K562 (cell line): Measurements from ENCODE around the gene CASP5. TPM values are rescaled to one million over a fixed set of nuclear protein-coding genes. Genes with fewer than 3 reads are reported as not detected.

Experiments used
- ATAC-seq: fragments of 200-7000 bp; cut with Tn5 transposase; 3 replicates; pipeline ENCODE4 v1.9.1; 2020; ENCODE audit warnings: moderate library complexity
- BruUV-seq: library from RNA; stranded (reverse); fragments of 400-500 nt; replicated peaks from 2 replicates; lab custom pipeline; 2021; lab: Mats Ljungman, UMichigan
- CTCF ChIA-PET: fragments of 300-600 bp; formaldehyde crosslinking; extraction: SDS; loops from one replicate; lab custom pipeline; 2021; ENCODE audit warnings: low intra/inter-chr PET ratio; lab: Yijun Ruan, JAX
- POLR2A ChIA-PET: fragments of 300-600, 350-650 bp; sonication (Branson Sonifier 250); formaldehyde crosslinking; extraction: SDS; loops from one replicate; lab custom pipeline; 2021; ENCODE audit warnings: antibody characterized with exemption, inconsistent platforms; lab: Yijun Ruan, JAX
- DNase-seq, 4 experiments: peaks; one replicate each; pipeline versions ENCODE4 v3.0.0 to v3.0.0-alpha.2; 2011 to 2018; ENCODE audit warnings: low spot score in 3 of 4, mixed read lengths in 3 of 4; ENCODE audit errors: extremely low read depth in 1 of 4
- FAIRE-seq: peaks from 2 replicates; lab custom pipeline; 2011; peaks lifted over from hg19 to GRCh38; lab: Jason Lieb, UNC
- H2AFZ ChIP-seq: 2 replicates; pipeline ENCODE4 v1.6.0; 2011; ENCODE audit warnings: low read depth, low read length, control low read depth, inconsistent platforms
- H3K27ac ChIP-seq: fragments of 200-600 bp; 3 replicates; pipeline ENCODE4 v1.8.0; 2011; ENCODE audit warnings: low read depth, mild to moderate bottlenecking, control low read depth, inconsistent platforms, low read length, moderate library complexity, mixed read lengths; ENCODE audit errors: extremely low read depth
- H3K27me3 ChIP-seq, 2 experiments: fragments of 300-600 bp in 1 of 2; 2 replicates in 1 of 2; 3 replicates in 1 of 2; pipeline versions ENCODE4 v1.6.0 to v1.8.0; 2011; ENCODE audit warnings: inconsistent platforms in 2 of 2, low read length in 2 of 2, mild to moderate bottlenecking in 1 of 2, mixed read lengths in 1 of 2, moderate library complexity in 1 of 2; ENCODE audit not compliant: control insufficient read depth in 2 of 2, insufficient read depth in 2 of 2
- H3K36me3 ChIP-seq: fragments of 300-600 bp; 3 replicates; pipeline ENCODE4 v1.8.0; 2011; ENCODE audit warnings: mild to moderate bottlenecking, low read length, inconsistent platforms; ENCODE audit not compliant: control insufficient read depth, insufficient read depth
- H3K4me1 ChIP-seq, 2 experiments: fragments of 200-600 bp in 1 of 2; replicated peaks in 1 of 2; 2 replicates in 1 of 2; 3 replicates in 1 of 2; pipeline versions ENCODE4 v1.5.1 to v1.8.0; 2011; ENCODE audit warnings: inconsistent platforms in 2 of 2, low read length in 2 of 2, mild to moderate bottlenecking in 1 of 2, mixed read lengths in 1 of 2, moderate library complexity in 1 of 2; ENCODE audit not compliant: control insufficient read depth in 2 of 2, insufficient read depth in 2 of 2
- H3K4me2 ChIP-seq: 2 replicates; pipeline ENCODE4 v1.6.1; 2011; ENCODE audit warnings: low read length, control low read depth, inconsistent platforms, mixed read lengths; ENCODE audit not compliant: insufficient read depth
- H3K4me3 ChIP-seq: fragments of 200-600 bp; sonication (generic), shearing (Covaris generic); 2 replicates; pipeline ENCODE4 v1.5.1; 2016; ENCODE audit warnings: control low read depth, inconsistent platforms
- H3K79me2 ChIP-seq: fragments of 200-600 bp; 3 replicates; pipeline ENCODE4 v1.8.0; 2011; ENCODE audit warnings: low read length, inconsistent platforms; ENCODE audit not compliant: control insufficient read depth, insufficient read depth
- H3K9ac ChIP-seq, 2 experiments: 2 replicates each; pipeline versions ENCODE4 v1.6.0 to v1.6.1; 2011; ENCODE audit warnings: low read depth in 2 of 2, low read length in 2 of 2, control low read depth in 1 of 2, inconsistent platforms in 1 of 2, mild to moderate bottlenecking in 1 of 2, mixed read lengths in 1 of 2; ENCODE audit not compliant: insufficient read depth in 1 of 2
- H3K9me1 ChIP-seq: one replicate; pipeline ENCODE4 v1.6.0; 2011; ENCODE audit warnings: inconsistent platforms, mild to moderate bottlenecking, low read length, moderate library complexity; ENCODE audit not compliant: control insufficient read depth, insufficient read depth
- H3K9me3 ChIP-seq: replicated peaks from 2 replicates; pipeline ENCODE4 v1.5.1; 2011; ENCODE audit warnings: low read depth, low read length, inconsistent platforms; ENCODE audit not compliant: control insufficient read depth, insufficient read depth
- H4K20me1 ChIP-seq: replicated peaks from 2 replicates; pipeline ENCODE4 v1.6.1; 2011; ENCODE audit warnings: low read length, inconsistent platforms, mixed read lengths; ENCODE audit not compliant: control insufficient read depth, insufficient read depth
- BRF1 ChIP-seq: IDR thresholded peaks from 3 replicates; pipeline ENCODE4 v1.6.1; 2011; ENCODE audit warnings: borderline replicate concordance, mild to moderate bottlenecking; ENCODE audit not compliant: insufficient read length; ENCODE audit errors: extremely low read depth
- HDAC6 ChIP-seq: IDR thresholded peaks from 2 replicates; pipeline ENCODE4 v1.6.1; 2012; ENCODE audit warnings: low read depth, mild to moderate bottlenecking, control low read depth, inconsistent platforms, low read length, moderate library complexity
- HNRNPK ChIP-seq: fragments of 200-400 bp; formaldehyde crosslinking; IDR thresholded peaks from one replicate; pipeline ENCODE4 v1.6.1; 2018; ENCODE audit warnings: mild to moderate bottlenecking, low read depth, low read length; ENCODE audit not compliant: poor library complexity, severe bottlenecking
- U2AF1 ChIP-seq: fragments of 200-400 bp; formaldehyde crosslinking; optimal IDR thresholded peaks from 2 replicates; pipeline ENCODE3; 2017; ENCODE audit warnings: mild to moderate bottlenecking, low read depth, low read length, moderate library complexity
- XRCC5 ChIP-seq: fragments of 200-400 bp; formaldehyde crosslinking; IDR thresholded peaks from 2 replicates; pipeline ENCODE4 v1.6.1; 2017; ENCODE audit warnings: low read depth, mild to moderate bottlenecking, low read length
- ZNF146 ChIP-seq: IDR thresholded peaks from one replicate; pipeline ENCODE4 v1.6.1; 2018; ENCODE audit warnings: missing compliant biosample characterization; ENCODE audit not compliant: unreplicated experiment
- WGBS: fragments of 100-300 bp; shearing (Covaris generic); methylation state at CpG from one replicate; pipeline ENCODE4 v1.1.6; 2016; ENCODE audit warnings: low coverage, mixed read lengths; ENCODE audit not compliant: insufficient coverage; ENCODE audit errors: missing lambda C conversion rate; 5-methylcytosine and 5-hydroxymethylcytosine counted together
- in situ Hi-C: fragments of 300-500 bp; cut with MboI; formaldehyde crosslinking; loops from 4 replicates; pipeline ENCODE4 v1.15.0; 2018; ENCODE audit warnings: inconsistent platforms, mixed read lengths
- intact Hi-C: fragments of 100-400 bp; cut with micrococcal nuclease; formaldehyde crosslinking; loops from 2 replicates; pipeline ENCODE4 v1.14.2; 2022
- polyA plus RNA-seq, 8 experiments: library from polyadenylated mRNA; depleted of rRNA in 4 of 8; stranded (reverse) in 5 of 8; unstranded in 3 of 8; fragments of >200 nt; fragmentation: Nextera tagmentation in 2 of 8; fragmentation: Illumina TruSeq in 1 of 8; extraction: Ambion mirVana in 2 of 8; extraction: Trizol in 1 of 8; gene quantifications; 2 replicates each; pipeline versions ENCODE4 v1.2.1 to v1.2.3, GENCODE V29; 2011 to 2014; ENCODE audit warnings: inconsistent platforms in 1 of 8, missing spikeins in 1 of 8
- total RNA-seq, 7 experiments: library from RNA; depleted of rRNA in 6 of 7; stranded (reverse); fragments of >200 nt in 6 of 7; fragmentation: Illumina TruSeq in 2 of 7; extraction: Trizol in 2 of 7; gene quantifications; 2 replicates each; pipeline versions ENCODE4 v1.2.1 to v1.2.3, GENCODE V29; 2011 to 2021; ENCODE audit warnings: low replicate concordance in 1 of 7
- TF ChIP-seq, protein P1 (sequence below), 2 experiments: fragments of 200-800 bp in 1 of 2; sonication (Bioruptor generic) in 1 of 2; sonication (generic) in 1 of 2; formaldehyde crosslinking in 1 of 2; IDR thresholded peaks in 1 of 2; conservative IDR thresholded peaks in 1 of 2; 2 replicates each; pipeline versions ENCODE4 v1.5.0 to v1.6.1; 2016 to 2020; ENCODE audit warnings: missing compliant biosample characterization in 1 of 2, missing genetic modification characterization in 1 of 2, missing genetic modification reagents in 1 of 2

Gene CASP5
- total and polyA plus RNA-seq, 9 of the 15 experiments (the other 6 are each of a cell fraction or from before 2014, with no cell fraction given): not detected

DNA sequence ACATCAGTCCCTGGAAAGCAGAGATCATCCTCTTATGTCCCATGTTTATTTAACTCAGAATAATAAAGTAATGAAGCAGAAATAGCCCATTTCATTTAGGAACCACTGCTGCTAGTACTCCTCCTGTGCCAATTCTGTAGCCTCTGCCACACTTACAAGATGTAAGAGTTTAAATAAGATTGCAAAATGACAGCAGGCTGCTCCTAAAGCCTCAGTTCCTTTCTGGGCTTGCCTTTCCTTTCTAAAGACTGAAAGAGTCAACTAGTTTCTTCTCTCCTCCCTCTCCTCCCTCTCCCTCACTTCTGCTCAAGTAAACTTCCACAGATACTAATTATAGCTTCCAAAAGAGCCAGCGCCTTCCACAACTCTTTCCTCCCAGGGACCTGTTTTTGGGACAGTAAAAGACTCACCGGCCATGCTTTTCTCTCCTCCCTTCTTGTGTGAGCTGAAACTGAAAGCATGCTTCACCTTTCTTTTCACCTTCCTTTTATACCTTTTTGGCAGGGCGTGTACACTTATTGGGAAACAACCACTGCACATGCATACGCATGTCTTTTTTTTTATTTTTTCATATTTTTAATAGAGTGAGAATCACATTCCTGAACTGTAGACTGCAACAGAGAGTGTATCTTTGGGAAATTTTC lies 48.2 kb upstream of the CASP5 start:
- ATAC-seq: no peak
- no TSS peak for BruUV-seq

More for the DNA sequence above, 48.2 kb upstream of the CASP5 start:
- no peak for FAIRE-seq
- DNase-seq: no peak
- H3K36me3 ChIP-seq: no peaks in the 10 kb centered on the region
- no peaks in the 10 kb centered on the region for H3K9me1 ChIP-seq
- in situ Hi-C loops: no loop called here
- CTCF ChIA-PET: no interaction called here
- H3K27ac ChIP-seq: no peak overlapping the region
- H3K27me3 ChIP-seq: no peaks in the 10 kb centered on the region
- no peak overlapping the region for H3K4me3 ChIP-seq
- H3K79me2 ChIP-seq: no peaks in the 10 kb centered on the region
- POLR2A ChIA-PET: no interaction called here
- 0% methylated on average over 4 of the region's 4 CpGs for WGBS
- H2AFZ ChIP-seq: no peak overlapping the region
- no peak overlapping the region for H3K4me2 ChIP-seq
- no peaks in the 10 kb centered on the region for H3K4me1 ChIP-seq
- H4K20me1 ChIP-seq: no peaks in the 10 kb centered on the region
- intact Hi-C loops: no loop called here
- TF ChIP-seq U2AF1: no peak
- TF ChIP-seq ZNF146: no peak
- TF ChIP-seq HDAC6: no peak
- no peak for TF ChIP-seq HNRNPK
- TF ChIP-seq, protein P1, sequence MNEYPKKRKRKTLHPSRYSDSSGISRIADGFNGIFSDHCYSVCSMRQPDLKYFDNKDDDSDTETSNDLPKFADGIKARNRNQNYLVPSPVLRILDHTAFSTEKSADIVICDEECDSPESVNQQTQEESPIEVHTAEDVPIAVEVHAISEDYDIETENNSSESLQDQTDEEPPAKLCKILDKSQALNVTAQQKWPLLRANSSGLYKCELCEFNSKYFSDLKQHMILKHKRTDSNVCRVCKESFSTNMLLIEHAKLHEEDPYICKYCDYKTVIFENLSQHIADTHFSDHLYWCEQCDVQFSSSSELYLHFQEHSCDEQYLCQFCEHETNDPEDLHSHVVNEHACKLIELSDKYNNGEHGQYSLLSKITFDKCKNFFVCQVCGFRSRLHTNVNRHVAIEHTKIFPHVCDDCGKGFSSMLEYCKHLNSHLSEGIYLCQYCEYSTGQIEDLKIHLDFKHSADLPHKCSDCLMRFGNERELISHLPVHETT (CRISPR knock-in tag; conservative IDR thresholded peaks at IDR 0.05 in 1 of 2, IDR thresholded peaks at IDR 0.05 in 1 of 2): no peak
- TF ChIP-seq XRCC5: no peak
- no peak for TF ChIP-seq BRF1
- TF ChIP-seq, all 486 proteins: peak for 0
- no peaks in the 10 kb centered on the region; the same call in 1 of the 2 replicates for H3K9me3 ChIP-seq
- no peak overlapping the region for H3K9ac ChIP-seq
